HG03432 (cell line): Measurements from ENCODE around the gene TMEM132A.
"Not testable (repeated sequence)": the region's sequence is repeated elsewhere in the genome, so short reads cannot be mapped to it uniquely, and the experiment has no call there.

Experiments used
- ATAC-seq: cut with Tn5 transposase; IDR thresholded peaks from one replicate; pipeline ENCODE4 v1.9.1; 2021; ENCODE audit warnings: mild to moderate bottlenecking, moderate library complexity; ENCODE audit not compliant: unreplicated experiment

TMEM132A gene

DNA sequence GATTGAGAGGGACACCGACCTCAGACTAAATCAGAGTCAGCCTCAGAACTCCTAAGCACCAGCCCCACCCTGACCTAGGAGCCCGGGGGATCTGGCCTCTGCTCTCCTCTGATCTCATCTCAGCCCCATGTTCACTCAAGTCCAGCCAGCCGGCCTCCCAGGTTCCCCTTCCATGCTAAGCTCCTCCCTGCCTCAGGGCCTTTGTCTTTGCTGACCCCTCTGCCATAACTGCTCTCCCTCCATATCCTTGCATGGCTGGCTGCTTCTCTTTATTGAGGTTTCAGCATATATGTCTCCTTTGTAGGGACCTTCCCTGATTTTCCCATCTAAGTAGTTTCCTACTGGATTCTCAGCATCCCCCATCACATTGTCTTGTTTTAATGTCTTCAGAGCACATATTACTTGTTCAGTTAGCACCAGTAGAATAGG, 28.5 kb downstream of the TMEM132A start:
- no peak for ATAC-seq

DNA sequence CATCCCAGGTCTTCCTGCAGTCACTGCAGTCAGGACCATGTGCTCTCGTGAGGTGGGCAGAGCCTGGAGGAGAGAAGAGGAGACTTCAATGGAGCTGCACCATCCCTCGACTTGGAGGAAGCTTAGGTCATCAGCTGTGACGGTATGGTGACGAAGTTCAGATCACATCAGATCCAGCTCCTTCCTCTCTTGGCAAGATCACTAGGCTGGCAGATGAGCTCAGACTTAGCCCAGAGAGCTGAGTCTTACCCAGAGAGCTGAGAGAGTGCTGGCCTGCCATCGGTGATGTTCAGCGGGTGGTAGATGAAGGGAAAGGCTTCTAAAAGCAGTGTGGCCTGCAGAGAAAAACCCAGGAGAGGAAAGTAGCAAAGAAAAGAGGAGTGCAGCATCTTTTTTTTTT, 29.5 kb downstream of the TMEM132A start:
- ATAC-seq: no peak

DNA sequence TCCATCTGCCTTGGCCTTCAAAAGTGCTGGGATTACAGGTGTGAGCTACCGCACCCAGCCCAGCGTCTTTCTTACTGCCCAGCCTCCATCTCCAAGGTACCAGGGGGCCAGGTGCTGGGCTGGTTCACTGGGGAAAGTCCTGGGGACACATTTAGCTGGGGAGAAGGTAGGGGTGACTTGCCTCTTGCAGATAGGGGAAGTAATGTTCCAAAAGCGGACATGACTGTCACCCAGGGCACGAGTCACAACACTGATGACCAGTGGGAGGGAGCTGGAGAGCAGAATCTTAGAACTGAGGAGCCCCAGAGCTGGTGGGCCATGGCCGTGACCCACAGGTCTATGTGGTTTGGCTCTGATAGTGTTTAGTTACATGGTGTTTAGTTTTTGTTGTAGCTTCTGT, 30.2 kb downstream of the TMEM132A start:
- ATAC-seq: no peak

DNA sequence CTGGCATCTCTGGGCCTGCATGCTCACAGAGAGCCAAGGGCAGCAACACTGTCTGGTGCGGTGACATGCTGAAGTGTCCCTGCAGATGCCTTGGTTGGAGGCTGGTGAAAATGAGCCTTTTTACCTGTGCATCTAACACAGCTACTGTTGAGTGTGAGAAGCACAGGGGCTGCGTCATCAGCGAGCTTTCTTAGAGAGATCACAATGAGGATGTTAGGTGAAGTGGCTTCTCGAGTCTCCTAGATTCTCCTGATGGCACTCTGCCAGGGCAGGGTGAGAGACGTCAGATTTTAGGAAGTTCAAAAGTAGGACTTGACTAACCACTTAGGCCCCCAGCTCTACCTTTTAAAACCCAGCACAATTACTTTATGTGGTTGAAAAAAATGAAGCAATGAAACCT, 31.3 kb downstream of the TMEM132A start:
- no peak for ATAC-seq

DNA sequence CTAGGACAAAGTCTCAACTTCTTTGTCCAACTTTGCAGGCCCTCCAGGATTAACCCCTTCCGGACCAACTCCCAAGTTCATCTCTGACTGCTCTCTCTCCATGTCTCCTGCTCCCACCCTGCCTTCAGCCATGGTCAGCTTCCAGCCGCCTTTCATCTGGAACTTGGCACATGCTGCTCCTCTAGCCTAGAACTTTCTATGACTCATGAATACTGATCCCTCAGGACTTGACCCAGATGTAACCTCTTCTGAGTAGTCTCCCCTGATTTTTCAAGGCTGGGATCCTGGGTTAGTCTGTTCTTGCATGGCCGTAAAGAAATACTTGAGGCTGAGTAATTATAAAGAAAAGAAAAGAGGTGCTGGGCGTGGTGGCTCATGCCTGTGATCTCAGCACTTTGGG, 32.9 kb downstream of the TMEM132A start:
- ATAC-seq: no peak

DNA sequence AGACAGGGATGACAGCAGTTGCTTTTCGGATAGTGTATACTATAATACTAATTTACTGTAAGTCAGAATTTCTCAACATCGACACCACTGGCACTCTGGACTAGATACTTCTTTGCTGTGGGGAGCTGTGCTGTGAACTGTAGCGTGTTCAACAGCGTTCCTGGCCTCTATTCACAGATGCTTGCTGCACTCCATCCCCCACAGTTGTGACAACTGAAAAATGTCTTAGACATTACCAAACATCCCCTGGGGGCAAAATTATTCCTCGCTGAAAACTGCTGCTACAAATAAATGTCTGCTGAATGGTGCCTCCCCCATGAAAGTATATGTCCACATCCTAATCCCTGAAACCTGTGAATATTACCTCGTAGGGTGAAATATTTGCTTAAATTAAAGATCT, 35.2 kb downstream of the TMEM132A start:
- ATAC-seq: no peak

DNA sequence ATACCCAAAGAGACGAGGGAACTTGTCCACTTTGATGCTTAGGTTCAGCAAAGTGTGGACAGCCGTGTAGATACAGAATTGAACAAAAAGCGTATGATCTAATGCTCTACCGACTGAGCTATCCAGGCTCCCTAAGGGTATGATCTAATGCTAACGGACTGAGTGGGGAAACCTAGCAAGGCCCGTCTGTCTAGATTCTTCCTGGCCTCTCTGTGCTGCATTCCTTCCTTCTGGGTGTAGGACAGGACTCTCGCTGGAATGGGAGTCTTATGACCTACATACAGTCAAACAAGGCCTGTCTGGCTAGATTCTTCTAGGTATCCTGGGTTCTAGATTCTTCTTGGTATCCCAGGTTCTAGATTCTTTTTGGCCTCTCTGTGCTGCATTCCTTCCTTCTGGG, 36.1 kb downstream of the TMEM132A start:
- ATAC-seq: no peak

DNA sequence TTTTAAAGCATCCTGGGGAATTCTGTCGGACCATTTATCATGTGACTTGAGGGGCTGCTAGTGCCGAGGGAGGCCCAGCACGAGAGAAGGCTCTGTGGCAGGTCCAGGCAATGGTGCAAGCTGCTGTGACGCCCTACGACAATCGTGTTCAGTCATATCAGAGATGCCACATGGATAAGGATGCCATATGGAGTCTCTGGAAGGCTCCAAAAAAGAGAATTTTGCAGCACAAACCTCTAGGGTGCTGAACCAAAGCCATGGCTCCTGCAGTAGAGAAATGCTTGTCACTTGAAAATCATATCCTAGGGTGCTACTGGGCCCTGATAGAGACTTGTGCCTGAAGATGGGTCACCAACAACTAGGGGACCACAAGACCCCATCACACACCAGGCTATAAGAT, 40.5 kb downstream of the TMEM132A start:
- ATAC-seq: no peak

DNA sequence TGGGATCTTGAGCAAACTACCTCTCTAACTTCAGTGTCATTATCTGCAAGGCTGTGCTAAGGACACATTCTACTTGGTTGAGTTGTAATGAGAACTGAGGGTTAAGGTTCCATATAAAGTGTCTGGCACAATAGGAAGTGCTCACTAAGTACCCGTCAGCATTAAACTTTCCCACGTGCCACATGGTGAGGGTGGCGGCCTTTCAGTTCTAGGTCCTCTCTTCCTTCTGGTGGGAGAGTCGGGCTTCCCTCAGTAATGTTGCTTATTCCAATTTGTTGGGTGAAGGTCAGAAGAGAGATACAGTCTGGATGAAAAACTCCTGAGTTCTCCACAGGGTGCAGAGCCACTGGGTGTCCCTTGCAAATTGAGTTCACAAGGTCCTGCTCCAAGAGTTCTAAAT, 42.6 kb downstream of the TMEM132A start:
- ATAC-seq: no peak

DNA sequence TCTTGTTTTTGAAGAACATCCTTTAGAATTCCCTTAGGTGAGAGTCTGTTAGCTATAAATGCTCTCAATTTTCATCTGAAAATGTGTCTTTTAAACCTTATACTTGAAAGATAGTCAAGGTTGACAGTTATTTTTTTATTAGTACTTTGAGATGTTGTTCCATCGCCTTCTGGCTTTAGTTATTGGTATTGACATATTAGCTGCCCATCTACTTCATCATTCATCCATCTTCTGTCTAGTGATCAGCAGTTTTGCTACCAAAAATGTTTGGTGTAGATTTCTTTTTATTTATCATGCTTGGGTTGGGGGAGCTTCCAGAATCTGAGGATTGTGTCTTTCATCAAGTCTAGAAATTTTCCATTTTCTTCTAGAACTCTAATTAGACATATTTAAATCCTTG, 44.0 kb downstream of the TMEM132A start:
- ATAC-seq: no peak

DNA sequence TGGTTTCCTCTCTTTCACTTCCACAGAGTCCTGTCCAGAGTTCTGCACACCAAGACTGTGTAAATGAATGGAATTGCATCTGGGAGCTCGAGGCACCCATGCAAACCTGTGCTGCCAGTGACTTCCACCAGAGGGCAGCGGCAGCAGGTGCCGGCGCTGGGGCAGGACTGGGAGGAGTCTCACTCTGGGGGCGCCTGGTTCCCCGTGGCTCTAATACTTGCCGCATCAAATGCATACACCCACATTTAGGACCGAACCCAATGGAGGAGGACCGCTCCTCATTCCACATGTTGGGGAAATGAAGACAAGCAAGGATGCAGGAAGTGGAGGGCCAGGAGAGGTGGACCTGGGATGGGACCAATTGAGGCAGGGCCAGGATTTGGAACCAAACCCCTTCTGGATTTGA, 46.1 kb downstream of the TMEM132A start:
- ATAC-seq: no peak

DNA sequence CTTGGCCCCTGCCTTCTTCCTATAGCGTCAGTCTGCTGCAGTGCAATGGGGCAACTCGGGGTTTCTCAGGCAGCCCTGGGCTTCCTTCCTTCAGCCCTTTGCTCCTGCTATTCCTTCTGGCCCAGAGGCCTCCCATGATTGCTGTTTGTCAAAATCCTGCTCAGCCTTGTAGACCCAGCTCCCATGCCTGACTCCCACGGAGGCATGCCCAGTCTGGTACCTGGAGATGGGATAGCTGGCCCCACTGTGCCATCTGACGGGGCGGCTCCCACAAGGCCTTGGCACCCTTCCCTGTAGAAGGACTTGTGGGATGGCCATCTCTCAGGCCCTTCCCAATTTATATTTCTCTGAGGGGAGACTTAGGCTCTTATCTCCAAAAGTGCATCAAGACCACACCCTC, 46.6 kb downstream of the TMEM132A start:
- ATAC-seq: no peak

DNA sequence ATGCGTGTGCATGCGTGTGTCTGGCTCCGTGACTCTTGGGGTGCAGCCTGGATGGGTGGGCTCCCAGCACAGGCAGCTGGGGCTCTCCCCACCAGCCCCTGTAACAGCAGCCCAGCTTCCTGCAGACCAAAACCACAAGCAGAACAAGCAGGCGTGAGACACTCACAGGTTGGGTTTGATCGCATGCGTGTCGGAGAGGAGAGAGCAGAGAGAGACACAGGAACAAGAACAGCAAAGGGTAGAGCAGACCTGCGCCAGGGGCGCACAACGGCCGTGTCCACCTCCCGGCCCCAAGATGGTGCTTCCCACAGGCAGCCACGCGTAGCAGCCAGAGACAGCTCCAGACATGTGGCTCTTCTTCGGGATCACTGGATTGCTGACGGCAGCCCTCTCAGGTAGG, 47.3 kb downstream of the TMEM132A start, which contains the start of gene CD6:
Gene CD6 (plus strand): TSS at position 161 of the 400 bp plus-strand sequence. CDS start 186 bp downstream, at position 347.
- no peak for ATAC-seq

DNA sequence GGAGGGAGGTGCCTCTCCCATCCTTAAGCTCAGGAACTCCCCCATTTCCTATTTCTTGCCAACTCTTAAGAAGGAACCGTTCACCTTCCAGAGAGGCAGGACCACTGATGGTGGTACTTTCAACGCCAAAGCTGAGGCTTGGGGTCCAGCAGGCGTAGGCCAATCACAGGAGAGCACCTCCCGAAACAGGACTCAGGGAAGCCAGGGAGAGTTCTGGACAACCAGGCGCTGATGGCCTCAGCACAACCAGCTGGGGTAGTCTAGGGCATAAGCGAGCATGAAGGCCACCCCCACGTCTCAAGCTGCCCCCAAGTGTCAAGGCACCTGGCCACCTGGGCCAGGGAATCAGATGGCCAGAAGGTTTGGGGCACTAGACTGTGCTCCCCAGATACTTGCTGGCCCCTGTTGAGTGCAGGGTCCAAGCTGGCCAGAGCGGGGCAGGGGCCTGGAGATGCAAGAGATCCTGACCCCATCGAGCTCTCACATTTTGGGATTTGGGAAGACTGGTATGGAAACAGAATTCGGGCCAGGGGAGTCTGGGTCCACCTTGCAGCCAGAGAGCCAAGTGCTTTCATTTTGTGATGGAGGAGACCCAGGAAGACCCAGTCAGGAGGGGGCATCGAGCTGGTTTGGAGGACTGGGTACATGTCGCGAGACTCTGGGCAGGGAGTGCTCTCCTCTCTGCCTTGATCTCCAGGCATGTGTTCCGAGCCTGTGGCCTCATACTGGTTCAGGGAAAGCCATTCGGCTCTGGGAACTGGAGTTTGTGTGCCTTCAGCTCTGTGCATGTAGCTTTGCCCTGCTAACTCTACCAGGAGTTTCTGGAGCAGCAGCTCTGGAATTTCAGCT, 48.1 kb downstream of the TMEM132A start:
- no peak for ATAC-seq

DNA sequence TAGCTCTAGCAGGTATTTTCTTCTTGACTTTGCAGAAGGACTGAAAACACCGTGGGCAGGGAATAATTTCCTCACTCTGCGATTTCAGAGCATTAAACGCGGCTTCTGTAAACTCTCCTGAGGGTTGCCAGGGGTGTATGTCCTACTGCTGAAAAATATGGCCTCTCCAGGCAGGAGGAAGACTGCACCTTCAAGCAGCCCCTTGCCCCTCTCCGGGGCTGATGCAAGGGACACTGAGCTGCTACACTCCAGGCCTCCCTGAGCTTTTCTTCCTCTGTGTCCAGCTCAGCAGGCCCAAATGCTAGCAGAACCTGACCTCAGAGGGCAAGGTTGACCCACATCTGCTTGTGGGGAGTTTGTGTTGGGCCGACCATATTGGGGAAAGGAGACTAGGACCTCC, 49.4 kb downstream of the TMEM132A start:
- ATAC-seq: no peak

DNA sequence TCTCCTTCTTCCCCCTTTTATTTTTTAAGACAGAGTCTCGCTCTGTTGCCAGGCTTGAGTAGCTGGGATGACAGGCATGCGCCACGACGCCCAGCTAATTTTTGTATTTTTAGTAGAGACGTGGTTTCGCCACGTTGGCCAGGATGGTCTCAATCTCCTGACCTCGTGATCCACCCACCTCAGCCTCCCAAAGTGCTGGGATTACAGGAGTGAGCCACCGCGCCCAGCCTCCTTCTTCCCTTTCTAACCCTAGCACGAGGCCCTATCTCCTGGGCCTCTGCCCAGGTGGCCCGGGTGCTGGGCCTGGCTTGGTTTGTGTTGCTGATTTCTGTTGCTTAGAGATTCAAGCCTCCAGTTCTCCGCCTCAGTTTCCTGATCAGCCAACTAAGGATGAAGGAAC, 50.1 kb downstream of the TMEM132A start:
- ATAC-seq: not testable (repeated sequence)

DNA sequence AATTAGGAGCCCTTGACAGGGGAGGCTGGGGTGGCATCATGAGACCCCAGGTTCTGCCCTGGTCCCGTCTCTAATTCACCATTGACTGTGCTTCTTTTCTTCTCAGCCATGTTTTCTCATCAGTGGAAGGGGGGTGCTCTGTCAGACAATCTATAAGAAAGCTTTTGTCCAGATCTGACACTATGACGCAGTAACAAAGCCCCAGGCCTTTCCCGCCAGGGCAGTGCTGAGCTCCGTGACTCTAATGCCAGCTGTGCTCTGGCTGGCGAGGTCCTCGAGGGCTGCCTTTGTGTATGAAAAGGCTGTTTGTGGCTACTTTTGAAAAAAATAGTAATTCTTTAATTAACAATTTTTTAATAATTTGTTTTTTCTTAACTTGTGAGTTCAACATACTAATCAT, 50.5 kb downstream of the TMEM132A start:
- ATAC-seq: no peak

DNA sequence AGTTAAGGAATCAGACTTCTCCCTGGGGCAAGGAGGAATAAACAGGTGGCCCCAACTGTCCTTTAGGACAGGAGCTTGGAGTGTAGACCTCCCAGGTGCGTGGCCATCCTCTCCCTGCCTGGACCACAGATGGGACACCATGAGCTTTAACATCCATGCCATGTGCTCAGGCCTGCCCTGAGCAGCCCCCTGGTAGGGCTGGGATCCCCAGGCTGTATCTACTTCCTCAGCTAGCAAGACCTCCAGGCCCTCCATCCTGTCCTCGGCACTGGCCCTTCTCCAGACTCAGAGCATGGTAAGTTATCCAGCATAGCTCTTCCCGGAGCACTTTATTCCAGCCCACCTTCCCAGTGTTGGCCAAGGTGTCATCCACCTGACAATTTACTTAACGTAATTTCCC, 53.0 kb downstream of the TMEM132A start:
- ATAC-seq: no peak

DNA sequence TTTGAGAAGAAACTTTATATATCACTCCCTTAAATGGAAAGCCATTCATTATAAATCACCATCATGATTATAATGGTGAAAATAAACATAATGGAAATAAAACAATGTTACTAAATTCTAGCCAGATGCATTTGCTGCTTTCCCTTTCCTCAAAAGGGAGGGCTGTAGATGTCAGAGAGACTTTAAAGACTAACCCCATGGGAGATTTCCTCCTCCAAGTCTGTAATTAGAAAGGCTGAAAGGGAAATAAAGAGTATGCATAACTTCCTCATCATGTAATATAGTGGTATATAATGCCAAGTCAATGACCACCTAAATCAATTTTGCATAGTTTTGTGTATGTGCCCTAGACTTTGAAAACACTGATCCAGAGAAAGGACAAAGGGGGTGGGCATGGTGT, 53.6 kb downstream of the TMEM132A start:
- no peak for ATAC-seq

DNA sequence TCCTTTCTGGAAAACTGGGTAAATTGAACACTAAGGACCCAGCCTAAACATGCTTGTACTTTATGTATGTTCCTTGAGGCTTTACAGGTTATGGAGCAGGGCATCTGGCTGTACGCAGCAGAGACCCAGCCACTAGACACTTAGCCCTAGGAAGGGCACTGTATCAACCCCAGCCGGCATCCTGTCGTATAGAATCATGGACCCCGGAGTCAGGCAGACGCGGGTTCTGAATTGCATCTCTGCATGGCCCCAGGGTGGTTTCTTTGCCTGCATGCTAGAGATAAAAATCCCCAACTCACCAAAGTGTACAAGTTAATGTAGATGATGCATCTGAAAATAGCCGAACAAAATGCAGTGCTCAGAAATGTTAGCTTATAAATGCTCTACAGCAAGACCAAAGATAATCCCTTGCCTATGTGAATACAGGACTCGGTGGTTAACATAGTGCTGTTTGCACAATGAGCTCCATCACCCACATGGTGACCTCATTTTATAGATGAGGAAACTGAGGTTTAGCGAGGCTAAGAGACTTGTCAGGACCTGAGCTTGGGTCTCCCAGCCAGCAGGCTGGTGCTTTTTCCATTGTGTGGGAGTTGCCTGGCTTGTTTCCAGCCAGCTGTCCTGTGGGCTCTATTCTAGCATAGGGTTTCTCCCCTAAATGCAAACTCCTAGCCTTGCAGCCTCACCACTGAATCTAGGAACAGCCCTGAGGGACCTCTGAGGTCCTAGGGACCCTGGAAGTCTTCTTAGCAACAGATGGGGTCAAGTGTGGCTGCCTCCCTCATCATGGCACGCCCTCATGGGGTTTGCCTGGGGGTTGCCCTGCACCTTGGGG, 54.5 kb downstream of the TMEM132A start:
- peak; percentile 51 for ATAC-seq

DNA sequence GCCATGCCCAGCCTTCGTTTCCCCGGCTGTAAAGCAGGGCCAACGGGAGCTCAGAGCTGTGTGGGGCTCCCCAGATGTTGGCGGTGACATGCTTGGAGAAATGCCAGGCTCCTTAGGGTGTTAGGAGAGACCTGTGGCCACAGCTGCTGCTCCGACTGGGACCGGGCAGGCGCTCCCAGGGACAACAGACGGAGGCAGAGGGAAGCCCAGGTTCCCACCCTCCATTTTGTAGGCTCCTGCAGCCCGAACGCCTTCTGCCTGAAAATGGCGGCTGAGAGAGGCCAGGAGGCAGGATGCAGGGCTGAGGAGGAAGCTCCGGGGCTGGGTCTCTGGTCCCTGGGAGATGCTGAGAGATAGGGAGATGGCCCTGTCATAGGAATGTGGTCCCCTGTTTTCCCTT, 57.3 kb downstream of the TMEM132A start:
- ATAC-seq: no peak

DNA sequence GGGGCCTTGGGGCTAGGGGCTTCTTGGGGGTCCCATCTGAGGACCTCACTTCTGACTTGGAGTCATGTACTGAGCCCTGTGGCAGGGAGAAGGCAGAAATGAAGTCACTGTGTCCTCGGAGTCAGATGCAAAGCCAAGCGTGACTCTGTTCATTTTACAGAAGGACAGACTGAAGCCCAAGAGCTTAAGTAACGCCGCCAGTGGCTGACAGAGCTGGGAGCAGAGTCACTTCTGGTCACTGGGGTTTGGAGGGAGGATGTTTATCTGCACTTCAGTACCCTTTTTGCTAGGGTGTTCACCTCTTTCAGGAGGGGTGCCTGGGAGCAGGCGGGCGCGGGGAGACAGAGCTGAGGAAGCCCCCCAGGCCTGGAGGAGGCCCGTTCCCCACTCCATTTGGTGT, 57.9 kb downstream of the TMEM132A start:
- ATAC-seq: no peak
